GM18907 (cell line): Measurements from ENCODE around the gene PHOSPHO1.
A peak's percentile ranks its signal among the peaks of the same experiment; 100 is the strongest.

Experiments
- ATAC-seq: cut with Tn5 transposase; IDR thresholded peaks from one replicate; pipeline ENCODE4 v1.9.1; 2021; ENCODE audit warnings: mild to moderate bottlenecking, moderate library complexity; ENCODE audit not compliant: unreplicated experiment

Gene PHOSPHO1

DNA sequence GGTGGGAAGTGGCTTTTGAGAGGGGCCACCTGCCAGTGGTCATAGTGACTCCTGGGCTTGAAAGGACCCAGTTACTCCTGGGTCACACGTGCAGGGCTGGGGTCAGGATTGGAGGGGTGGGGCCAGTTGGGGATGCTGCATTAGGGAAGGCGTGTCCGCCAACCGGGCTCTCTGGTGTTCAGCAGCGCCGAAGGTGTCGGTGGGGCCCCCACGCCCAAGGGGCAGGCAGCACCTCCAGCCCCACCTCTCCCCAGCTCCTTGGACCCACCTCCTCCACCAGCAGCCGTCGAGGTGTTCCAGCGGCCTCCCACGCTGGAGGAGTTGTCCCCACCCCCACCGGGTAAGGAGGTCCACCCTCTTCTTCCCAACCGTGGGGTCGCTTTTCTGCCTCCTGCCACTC lies 10.6 kb downstream of the PHOSPHO1 start:
- no peak for ATAC-seq

DNA sequence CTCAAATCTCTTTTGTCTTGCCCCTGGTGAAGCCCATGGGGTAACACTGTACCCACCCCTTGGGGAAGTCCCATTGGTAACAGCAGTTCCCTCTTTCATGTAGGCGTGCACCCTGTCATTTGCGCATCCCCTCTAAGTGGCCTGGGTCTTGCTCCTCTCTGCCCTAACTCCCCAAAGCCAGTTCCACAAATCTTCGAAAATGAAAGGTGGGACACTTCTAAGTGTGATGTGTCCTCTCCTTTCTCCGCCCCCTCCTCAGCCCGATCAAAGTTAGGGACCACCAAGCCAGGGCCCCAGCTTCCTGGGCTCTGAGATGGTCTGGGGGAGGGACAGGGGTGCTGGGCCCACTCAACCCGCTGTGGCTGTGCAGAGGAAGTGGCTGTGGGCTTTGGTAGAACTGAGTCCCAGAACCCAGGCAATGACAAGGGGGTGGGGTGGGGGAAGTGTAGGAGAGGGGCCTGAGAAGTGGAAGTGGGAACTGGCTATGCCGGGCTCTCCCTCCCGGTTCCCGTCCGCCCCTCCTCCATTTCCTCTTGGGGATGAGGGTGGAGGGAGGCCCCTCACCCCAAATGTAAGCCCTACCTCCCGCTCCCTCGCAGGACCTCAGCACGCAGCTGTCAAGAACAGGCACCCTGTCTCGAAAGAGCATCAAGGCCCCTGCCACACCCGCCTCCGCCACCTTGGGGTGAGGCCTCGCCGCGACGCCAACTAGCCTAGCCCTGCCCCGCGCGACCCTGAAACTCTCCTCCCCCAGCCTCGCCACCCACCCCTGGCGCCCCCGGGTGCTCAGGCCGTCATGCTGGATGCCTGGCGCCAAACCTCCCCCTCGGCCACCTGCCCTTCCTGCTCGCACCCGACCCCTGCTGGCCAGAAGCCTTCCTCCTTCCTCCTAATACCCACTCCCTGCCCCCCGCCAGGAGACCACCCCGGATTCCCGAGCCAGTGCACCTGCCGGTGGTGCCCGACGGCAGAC lies 11.4 kb downstream of the PHOSPHO1 start:
- ATAC-seq, result peak; percentile 41

DNA sequence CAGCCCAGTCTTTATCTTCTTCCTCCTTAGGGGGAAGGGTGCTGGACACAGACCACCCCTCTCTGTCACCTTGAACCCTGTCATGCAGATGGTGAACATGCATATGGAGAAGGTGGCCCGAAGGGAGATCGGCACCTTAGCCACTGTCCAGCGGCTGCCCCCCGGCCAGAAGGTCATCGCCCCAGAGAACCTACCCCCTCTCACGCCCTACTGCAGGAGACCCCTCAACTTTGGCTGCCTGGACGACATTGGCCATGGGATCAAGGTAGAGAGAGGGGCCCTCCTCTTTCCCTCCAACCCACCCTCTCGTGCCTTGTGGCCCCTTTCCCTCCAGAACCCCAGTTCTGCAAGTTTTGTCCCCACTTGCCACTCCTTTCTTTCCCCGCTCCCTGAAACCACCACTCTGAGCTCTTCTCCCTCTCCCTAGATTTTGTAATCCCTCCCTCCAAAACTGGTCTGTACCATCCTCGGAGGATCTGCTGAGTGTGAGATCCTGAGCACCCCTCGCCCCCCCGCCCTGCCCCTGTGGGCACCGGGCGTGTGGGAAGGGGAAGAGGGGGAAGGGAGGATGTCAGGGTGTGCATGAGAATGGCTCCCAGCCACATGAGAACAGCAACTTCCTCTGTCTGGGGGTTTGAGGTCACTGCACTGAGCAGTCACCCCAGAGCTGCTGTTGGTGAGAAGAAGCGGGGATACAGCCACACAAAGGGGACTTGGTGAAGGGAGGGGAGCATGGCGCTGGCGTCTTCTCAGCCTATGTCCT lies 12.8 kb downstream of the PHOSPHO1 start:
- peak; percentile 55 for ATAC-seq

DNA sequence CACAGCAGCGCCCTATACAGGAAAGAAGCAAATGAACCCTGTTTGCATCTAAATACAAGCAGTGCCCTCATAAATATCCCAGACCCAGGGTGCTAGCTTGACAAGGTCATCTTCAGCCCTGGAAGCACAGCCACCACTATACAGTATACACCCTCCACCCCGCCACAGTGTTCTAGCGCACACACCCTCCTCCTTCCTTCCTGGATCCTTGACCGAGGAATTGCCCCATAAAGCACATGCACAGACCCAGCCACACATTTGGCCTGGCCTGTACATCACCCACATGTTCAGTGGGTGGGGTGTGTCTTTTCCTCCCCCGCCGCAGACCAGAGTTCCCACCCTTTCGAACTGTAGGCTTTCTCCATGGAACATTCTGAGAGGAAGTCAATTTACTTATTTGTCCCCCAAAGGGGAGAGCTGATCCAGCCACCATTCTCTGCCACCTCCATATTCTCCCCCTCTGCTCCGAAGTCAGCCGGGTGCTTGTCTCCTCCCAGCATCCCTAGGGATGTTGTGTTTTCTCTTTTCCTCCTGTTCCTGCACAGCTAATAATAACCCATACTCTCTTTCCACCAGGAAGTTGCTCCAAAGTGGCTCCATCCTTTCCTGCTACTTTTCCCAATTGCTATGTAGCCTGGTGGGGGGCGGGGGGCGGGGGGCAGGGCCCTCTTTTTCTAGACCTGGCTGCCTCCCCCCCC lies 13.5 kb downstream of the PHOSPHO1 start:
- ATAC-seq, result no peak

DNA sequence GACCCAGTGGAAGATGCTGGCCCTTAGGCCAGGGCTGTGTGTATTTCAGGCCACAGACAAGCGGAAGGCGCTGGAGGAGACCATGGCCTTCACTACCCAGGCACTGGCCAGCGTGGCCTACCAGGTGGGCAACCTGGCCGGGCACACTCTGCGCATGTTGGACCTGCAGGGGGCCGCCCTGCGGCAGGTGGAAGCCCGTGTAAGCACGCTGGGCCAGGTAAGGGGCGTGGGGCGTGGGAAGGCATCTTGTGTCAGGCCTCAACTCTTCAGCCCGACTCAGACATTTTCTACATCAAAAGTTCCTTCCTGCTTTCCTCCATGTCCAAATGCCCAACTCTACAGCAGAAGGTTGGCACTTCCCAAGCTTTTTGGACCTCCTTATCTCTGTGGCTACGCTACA lies 14.1 kb downstream of the PHOSPHO1 start:
- no peak for ATAC-seq

DNA sequence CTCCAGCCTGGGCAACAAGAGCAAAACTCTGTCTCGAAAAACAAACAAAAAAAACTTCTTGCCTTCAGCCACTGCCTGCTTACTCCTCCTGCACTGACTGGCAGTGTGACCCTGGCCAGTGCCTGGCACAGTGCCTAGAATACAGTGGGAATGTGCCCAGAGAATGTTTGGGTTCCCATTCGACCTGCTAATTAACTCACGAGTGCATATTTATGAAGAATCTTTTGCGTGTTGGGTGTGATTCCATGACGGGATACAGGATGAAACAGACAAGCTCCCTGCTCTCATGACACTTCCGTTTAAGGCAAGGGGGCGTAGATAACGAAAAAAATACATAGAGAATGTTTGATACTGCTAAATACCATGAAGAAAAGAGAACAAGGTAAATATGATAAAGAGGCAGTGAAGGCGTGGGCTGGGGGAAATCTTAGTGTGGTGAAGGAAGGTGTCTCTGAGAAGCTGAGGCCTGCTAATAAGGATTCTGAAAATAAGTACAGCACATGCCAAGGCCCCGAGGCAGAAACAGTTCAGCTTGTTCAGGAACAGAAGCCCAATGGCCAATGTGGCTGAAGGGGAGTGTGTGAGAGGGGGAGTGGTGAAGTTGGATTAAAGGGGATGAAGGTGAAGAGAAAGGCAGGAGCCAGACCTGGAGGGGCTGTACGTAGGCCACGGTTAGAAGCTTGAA lies 15.8 kb downstream of the PHOSPHO1 start:
- ATAC-seq, result no peak

- no peak for ATAC-seq
Observed at GRCh38 chr17:49213847-49214246, 16.7 kb downstream of the PHOSPHO1 start.

DNA sequence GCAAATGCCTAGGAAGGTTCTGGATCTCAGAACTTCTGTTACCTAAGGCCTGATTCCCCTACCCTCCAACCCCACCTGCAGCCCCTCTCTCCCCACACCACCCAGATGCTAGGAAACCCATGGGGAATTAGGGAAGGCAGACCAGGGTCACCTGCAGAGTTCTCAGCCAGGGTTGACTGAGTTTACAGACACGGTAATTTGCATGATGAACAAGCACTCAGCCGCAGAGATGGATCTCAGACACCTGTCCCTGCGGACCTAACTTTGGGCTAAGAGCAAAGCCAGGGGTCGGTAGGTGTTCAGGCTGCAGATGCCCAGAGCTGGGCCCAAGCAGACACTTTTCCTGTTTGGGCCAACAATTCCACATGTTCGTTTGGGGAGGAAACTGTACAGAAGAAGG lies 17.2 kb downstream of the PHOSPHO1 start:
- no peak for ATAC-seq

- ATAC-seq, result peak; percentile 67
Observed at GRCh38 chr17:49210158-49211029, 20.2 kb downstream of the PHOSPHO1 start, which contains the start of the genes ABI3 and GNGT2. ABI3 (plus strand) TSS chr17:49210707; CDS start chr17:49210725, 18 bp downstream. GNGT2 (minus strand) TSS chr17:49210574; CDS start chr17:49207422, 3,152 bp downstream.

GRCh38 chr17:49209061-49209571 lies 21.5 kb downstream of the PHOSPHO1 start:
- no peak for ATAC-seq

- ATAC-seq, result no peak
Observed at GRCh38 chr17:49204516-49204915, 26.1 kb downstream of the PHOSPHO1 start.

DNA sequence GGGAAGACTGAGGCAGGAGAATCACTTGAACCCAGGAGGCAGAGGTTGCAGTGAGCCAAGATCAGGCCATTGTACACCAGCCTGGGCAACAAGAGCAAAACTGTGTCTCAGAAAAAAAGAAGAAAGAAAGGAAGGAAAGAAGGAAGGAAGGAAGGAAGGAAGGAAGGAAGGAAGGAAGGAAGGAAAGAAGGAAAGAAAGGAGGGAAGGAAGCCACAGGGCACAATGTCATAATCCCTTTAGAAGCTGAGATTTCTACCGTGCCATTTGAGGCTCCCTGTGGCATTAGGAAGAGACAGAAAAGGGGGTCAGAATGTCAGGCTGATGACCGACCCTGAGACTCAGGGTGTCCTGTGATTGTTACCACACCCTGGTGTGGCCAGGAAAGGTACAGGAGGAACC lies 26.8 kb downstream of the PHOSPHO1 start:
- ATAC-seq, result no peak

DNA sequence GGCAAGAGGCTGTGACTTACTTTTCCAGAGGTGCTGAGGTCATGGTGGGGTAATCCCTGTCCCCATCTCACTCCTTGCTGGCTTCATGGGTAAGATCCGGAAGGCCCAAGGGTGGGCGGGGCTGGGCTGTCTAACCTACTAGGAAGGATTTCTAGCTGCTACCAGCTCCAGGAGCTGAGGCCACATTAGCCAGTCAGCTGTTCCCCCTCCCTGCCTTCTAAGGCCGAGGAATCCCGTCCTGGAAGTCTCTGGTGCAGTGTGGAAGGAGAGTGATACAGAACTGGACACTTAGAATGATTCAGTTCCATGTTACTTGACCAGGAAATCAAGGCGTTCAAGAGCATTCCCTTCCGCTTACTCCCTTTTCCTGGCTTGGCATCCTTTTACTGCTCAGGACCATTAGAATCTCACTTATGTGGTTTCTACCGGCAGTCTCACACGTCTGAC lies 29.1 kb downstream of the PHOSPHO1 start:
- ATAC-seq, result no peak

DNA sequence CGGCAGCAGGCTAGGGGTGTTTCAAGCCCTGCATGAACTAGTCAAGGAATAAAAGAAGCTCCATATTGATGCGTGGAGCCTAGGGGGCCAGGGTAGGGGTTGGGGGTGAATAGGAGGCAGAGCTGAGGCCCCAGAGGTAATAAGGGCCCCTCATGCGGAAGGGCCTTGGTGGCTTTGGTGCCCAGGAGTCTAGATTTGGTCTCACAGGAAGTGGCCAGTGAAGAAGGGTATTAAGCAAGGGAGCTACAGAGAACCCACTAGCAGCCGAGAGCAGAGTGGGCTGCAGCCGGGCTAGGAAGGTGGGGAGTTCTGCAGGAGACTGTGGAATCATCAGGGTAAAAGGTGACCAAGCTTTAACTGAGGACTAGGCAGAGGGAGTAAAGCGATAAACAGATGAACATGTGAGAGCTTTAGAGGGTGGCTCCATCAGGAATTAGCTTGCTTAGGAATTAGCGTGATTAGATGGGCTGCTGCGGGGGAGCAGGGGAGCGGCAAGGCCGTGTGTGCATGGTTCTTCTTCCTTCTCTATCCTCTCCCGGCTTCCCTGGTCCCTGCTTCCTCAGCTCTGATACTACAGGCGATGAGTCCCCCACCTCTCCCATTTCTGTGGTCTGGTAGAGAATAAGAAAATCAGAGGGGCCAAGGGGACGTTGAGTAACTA lies 30.0 kb downstream of the PHOSPHO1 start:
- no peak for ATAC-seq

- ATAC-seq, result no peak
Observed at GRCh38 chr17:49198211-49198610, 32.4 kb downstream of the PHOSPHO1 start.

- ATAC-seq, result no peak
Observed at GRCh38 chr17:49197346-49197998, 33.1 kb downstream of the PHOSPHO1 start.

- no peak for ATAC-seq
Observed at GRCh38 chr17:49196520-49196919, 34.1 kb downstream of the PHOSPHO1 start.

DNA sequence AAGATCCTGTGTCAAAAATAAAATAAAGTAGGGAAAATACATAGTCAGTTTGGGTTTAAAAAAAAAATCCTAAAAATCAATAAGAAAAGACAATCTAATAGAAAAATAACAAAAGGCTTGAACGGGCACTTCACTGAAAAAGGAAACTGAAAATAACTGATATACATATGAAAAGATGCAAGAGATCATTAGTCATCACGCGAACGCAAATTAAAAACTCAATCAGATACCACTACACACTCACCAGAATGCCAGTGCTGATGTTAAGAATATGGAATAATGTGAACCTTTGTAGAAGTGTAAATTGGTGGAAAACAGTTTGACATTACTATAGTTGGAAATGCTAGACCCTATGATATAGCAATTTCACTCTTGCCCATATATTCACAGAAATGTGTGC lies 34.8 kb downstream of the PHOSPHO1 start:
- no peak for ATAC-seq
